K562 (cell line): ENCODE data around the gene C17orf114.

Experiments used
- BCOR ChIP-seq: fragments of 450-650 bp; IDR thresholded peaks from 2 replicates; pipeline ENCODE4 v1.6.1; 2016
- BHLHE40 ChIP-seq: IDR thresholded peaks from 2 replicates; pipeline ENCODE4 v1.6.1; 2011; ENCODE audit warnings: low read length, improper control_type of control experiment
- E2F5 ChIP-seq: sonication (generic); formaldehyde crosslinking; IDR thresholded peaks from 2 replicates; pipeline ENCODE4 v1.8.0; 2022; ENCODE audit warnings: mild to moderate bottlenecking, missing genetic modification reagents
- ETS2 ChIP-seq: IDR thresholded peaks from 2 replicates; pipeline ENCODE4 v1.6.1; 2016; ENCODE audit warnings: borderline replicate concordance, missing genetic modification characterization, mild to moderate bottlenecking, moderate library complexity, missing compliant biosample characterization; ENCODE audit not compliant: poor library complexity, severe bottlenecking
- FOXA1 ChIP-seq: fragments of 450-650 bp; IDR thresholded peaks from 2 replicates; pipeline ENCODE4 v1.6.1; 2016; ENCODE audit warnings: mild to moderate bottlenecking, borderline replicate concordance
- GTF2A2 ChIP-seq: IDR thresholded peaks from 2 replicates; pipeline ENCODE4 v1.6.1; 2016; ENCODE audit warnings: mild to moderate bottlenecking, missing genetic modification characterization, missing compliant biosample characterization
- ID3 ChIP-seq, 2 experiments: fragments of 250-450 bp in 1 of 2; fragments of 450-650 bp in 1 of 2; sonication (Bioruptor Pico) in 1 of 2; IDR thresholded peaks; 2 replicates each; pipeline versions ENCODE4 v1.6.1 to v1.8.0; 2016 to 2021; ENCODE audit warnings: mild to moderate bottlenecking in 2 of 2, moderate library complexity in 2 of 2, missing compliant biosample characterization in 1 of 2, missing genetic modification characterization in 1 of 2
- IRF9 ChIP-seq: fragments of 450-650 bp; IDR thresholded peaks from 2 replicates; pipeline ENCODE4 v1.6.1; 2016; ENCODE audit warnings: missing biosample characterization, missing genetic modification characterization
- NR1H2 ChIP-seq: sonication (generic); formaldehyde crosslinking; IDR thresholded peaks from 2 replicates; pipeline ENCODE4 v1.4.0; 2020; ENCODE audit warnings: mild to moderate bottlenecking, missing genetic modification reagents
- PTRF ChIP-seq: fragments of 450-650 bp; IDR thresholded peaks from 2 replicates; pipeline ENCODE4 v1.6.1; 2016; ENCODE audit warnings: mild to moderate bottlenecking, missing genetic modification characterization, missing compliant biosample characterization
- RFX1 ChIP-seq: fragments of 450-650 bp; IDR thresholded peaks from 2 replicates; pipeline ENCODE4 v1.6.1; 2016; ENCODE audit warnings: mild to moderate bottlenecking, moderate library complexity
- RREB1 ChIP-seq: fragments of 250-450 bp; sonication (Bioruptor Pico); IDR thresholded peaks from 2 replicates; pipeline ENCODE4 v1.4.0; 2020
- ZC3H4 ChIP-seq: sonication (generic); formaldehyde crosslinking; IDR thresholded peaks from 2 replicates; pipeline ENCODE4 v1.9.0; 2021; ENCODE audit warnings: missing genetic modification reagents, borderline replicate concordance
- ZNF212 ChIP-seq: fragments of 450-650 bp; formaldehyde crosslinking; IDR thresholded peaks from 2 replicates; pipeline ENCODE4 v1.4.0; 2020; ENCODE audit warnings: mild to moderate bottlenecking
- ZNF347 ChIP-seq: fragments of 450-650 bp; formaldehyde crosslinking; IDR thresholded peaks from 2 replicates; pipeline ENCODE4 v1.4.0; 2020; ENCODE audit warnings: low read depth, mild to moderate bottlenecking, moderate library complexity
- ZNF586 ChIP-seq: fragments of 450-650 bp; formaldehyde crosslinking; conservative IDR thresholded peaks from 2 replicates; pipeline ENCODE4 v1.4.0; 2020; ENCODE audit warnings: mild to moderate bottlenecking, moderate library complexity
- ZNF695 ChIP-seq: fragments of 450-650 bp; formaldehyde crosslinking; IDR thresholded peaks from 2 replicates; pipeline ENCODE4 v1.4.0; 2020; ENCODE audit warnings: mild to moderate bottlenecking, moderate library complexity
- TF ChIP-seq, protein P1 (sequence below): fragments of 450-650 bp; IDR thresholded peaks from 2 replicates; pipeline ENCODE4 v1.6.1; 2016; ENCODE audit warnings: borderline replicate concordance

C17orf114 gene

GRCh38 chr17:4789951-4790704 lies 12.0 kb downstream of the C17orf114 start (continued):
- TF ChIP-seq RREB1 (CRISPR knock-in tag): no peak
- no peak for TF ChIP-seq ZNF347 (CRISPR knock-in tag)
- no peak for TF ChIP-seq PTRF (tag)
- TF ChIP-seq ID3 (CRISPR knock-in tag; IDR thresholded peaks at IDR 0.05): no peak
- TF ChIP-seq ID3 (tag; IDR thresholded peaks at IDR 0.05): peak; percentile 86
- TF ChIP-seq, protein P1, sequence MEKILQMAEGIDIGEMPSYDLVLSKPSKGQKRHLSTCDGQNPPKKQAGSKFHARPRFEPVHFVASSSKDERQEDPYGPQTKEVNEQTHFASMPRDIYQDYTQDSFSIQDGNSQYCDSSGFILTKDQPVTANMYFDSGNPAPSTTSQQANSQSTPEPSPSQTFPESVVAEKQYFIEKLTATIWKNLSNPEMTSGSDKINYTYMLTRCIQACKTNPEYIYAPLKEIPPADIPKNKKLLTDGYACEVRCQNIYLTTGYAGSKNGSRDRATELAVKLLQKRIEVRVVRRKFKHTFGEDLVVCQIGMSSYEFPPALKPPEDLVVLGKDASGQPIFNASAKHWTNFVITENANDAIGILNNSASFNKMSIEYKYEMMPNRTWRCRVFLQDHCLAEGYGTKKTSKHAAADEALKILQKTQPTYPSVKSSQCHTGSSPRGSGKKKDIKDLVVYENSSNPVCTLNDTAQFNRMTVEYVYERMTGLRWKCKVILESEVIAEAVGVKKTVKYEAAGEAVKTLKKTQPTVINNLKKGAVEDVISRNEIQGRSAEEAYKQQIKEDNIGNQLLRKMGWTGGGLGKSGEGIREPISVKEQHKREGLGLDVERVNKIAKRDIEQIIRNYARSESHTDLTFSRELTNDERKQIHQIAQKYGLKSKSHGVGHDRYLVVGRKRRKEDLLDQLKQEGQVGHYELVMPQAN: no peak
- TF ChIP-seq ZNF212 (CRISPR knock-in tag): no peak
- TF ChIP-seq BCOR: no peak
- TF ChIP-seq ZNF695 (CRISPR knock-in tag): no peak
- no peak for TF ChIP-seq ZC3H4 (CRISPR knock-in tag)
- no peak for TF ChIP-seq ZNF586 (CRISPR knock-in tag)
- TF ChIP-seq FOXA1: no peak
- TF ChIP-seq GTF2A2 (tag): no peak
- peak; percentile 46; the same call in 1 of the 2 replicates for TF ChIP-seq E2F5
- TF ChIP-seq ETS2 (tag): no peak
- no peak for TF ChIP-seq IRF9 (tag)
- peak; percentile 52; the same call in 1 of the 2 replicates for TF ChIP-seq BHLHE40
- no peak for TF ChIP-seq NR1H2
- TF ChIP-seq RFX1: no peak
